H9 (cell line): ENCODE measurements around the gene DTD1. TPM values are rescaled to one million over a fixed set of nuclear protein-coding genes. Genes with fewer than 3 reads are reported as not detected.

ENCODE experiments used
- DNase-seq: peaks from one replicate; pipeline ENCODE4 v3.0.0-alpha.2; 2017
- H2AFZ ChIP-seq: one replicate; pipeline ENCODE4 v1.6.1; 2013; ENCODE audit warnings: mild to moderate bottlenecking, low read length, control low read depth, moderate library complexity
- H2AK5ac ChIP-seq: 2 replicates; pipeline ENCODE4 v1.6.1; 2013; ENCODE audit warnings: low read length, control low read depth, mixed read lengths; ENCODE audit not compliant: insufficient read length
- H2BK120ac ChIP-seq: one replicate; pipeline ENCODE4 v1.6.1; 2013; ENCODE audit warnings: low read depth, mild to moderate bottlenecking, low read length, control low read depth, inconsistent platforms; ENCODE audit not compliant: poor library complexity, severe bottlenecking
- H2BK12ac ChIP-seq: 2 replicates; pipeline ENCODE4 v1.6.1; 2013; ENCODE audit warnings: low read length, control low read depth, mixed read lengths, low read depth; ENCODE audit not compliant: insufficient read length
- H2BK15ac ChIP-seq: 2 replicates; pipeline ENCODE4 v1.6.1; 2013; ENCODE audit warnings: low read depth, low read length, control low read depth
- H2BK20ac ChIP-seq: one replicate; pipeline ENCODE4 v1.6.1; 2013; ENCODE audit warnings: low read depth, mild to moderate bottlenecking, low read length, control low read depth, inconsistent platforms; ENCODE audit not compliant: poor library complexity, severe bottlenecking
- H2BK5ac ChIP-seq: 2 replicates; pipeline ENCODE4 v1.6.1; 2013; ENCODE audit warnings: low read length, control low read depth, mixed read lengths; ENCODE audit not compliant: insufficient read length
- H3K14ac ChIP-seq: 2 replicates; pipeline ENCODE4 v1.6.1; 2013; ENCODE audit warnings: low read length, control low read depth; ENCODE audit not compliant: insufficient read depth
- H3K18ac ChIP-seq: 2 replicates; pipeline ENCODE4 v1.6.1; 2013; ENCODE audit warnings: low read depth, mild to moderate bottlenecking, mixed read lengths, low read length, control low read depth; ENCODE audit not compliant: insufficient read length
- H3K23ac ChIP-seq: 2 replicates; pipeline ENCODE4 v1.6.1; 2013; ENCODE audit warnings: low read length, control low read depth, mixed read lengths, low read depth; ENCODE audit not compliant: insufficient read length
- H3K23me2 ChIP-seq: 2 replicates; pipeline ENCODE4 v1.6.1; 2013; ENCODE audit warnings: low read depth, mild to moderate bottlenecking, mixed read lengths, low read length, control low read depth; ENCODE audit not compliant: insufficient read length, poor library complexity, severe bottlenecking
- H3K27ac ChIP-seq: 2 replicates; pipeline ENCODE4 v1.5.1; 2013; ENCODE audit warnings: low read length, control low read depth, mixed read lengths, low read depth; ENCODE audit not compliant: insufficient read length
- H3K27me3 ChIP-seq: 2 replicates; pipeline ENCODE4 v1.6.1; 2013; ENCODE audit warnings: low read length, control low read depth, inconsistent platforms; ENCODE audit not compliant: insufficient read depth
- H3K4ac ChIP-seq: 2 replicates; pipeline ENCODE4 v1.6.1; 2013; ENCODE audit warnings: low read depth, mild to moderate bottlenecking, control low read depth, inconsistent platforms, low read length, moderate library complexity
- H3K4me1 ChIP-seq: 2 replicates; pipeline ENCODE4 v1.6.1; 2013; ENCODE audit warnings: low read length, control low read depth, inconsistent platforms; ENCODE audit not compliant: insufficient read depth
- H3K4me2 ChIP-seq: 2 replicates; pipeline ENCODE4 v1.6.1; 2013; ENCODE audit warnings: low read length, control low read depth, mixed read lengths; ENCODE audit not compliant: insufficient read length, insufficient read depth
- H3K56ac ChIP-seq: 2 replicates; pipeline ENCODE4 v1.6.1; 2013; ENCODE audit warnings: low read depth, mild to moderate bottlenecking, mixed read lengths, low read length, control low read depth; ENCODE audit not compliant: insufficient read length
- H3K79me1 ChIP-seq: 2 replicates; pipeline ENCODE4 v1.6.1; 2013; ENCODE audit warnings: low read depth, mild to moderate bottlenecking, moderate library complexity, low read length, control low read depth, inconsistent platforms; ENCODE audit not compliant: insufficient read depth, poor library complexity, severe bottlenecking
- H3K79me2 ChIP-seq: 2 replicates; pipeline ENCODE4 v1.6.1; 2013; ENCODE audit warnings: low read length, control low read depth, inconsistent platforms; ENCODE audit not compliant: insufficient read depth
- H3K9ac ChIP-seq: 2 replicates; pipeline ENCODE4 v1.6.1; 2013; ENCODE audit warnings: low read length, control low read depth, mixed read lengths; ENCODE audit not compliant: insufficient read length; ENCODE audit errors: extremely low read depth
- H3K9me3 ChIP-seq: one replicate; pipeline ENCODE4 v1.6.1; 2013; ENCODE audit warnings: low read depth, low read length, inconsistent platforms; ENCODE audit not compliant: control insufficient read depth
- H3T11ph ChIP-seq: one replicate; pipeline ENCODE4 v1.6.1; 2013; ENCODE audit warnings: mild to moderate bottlenecking, low read length, control low read depth, inconsistent platforms
- H4K20me1 ChIP-seq: one replicate; pipeline ENCODE4 v1.6.1; 2013; ENCODE audit not compliant: control insufficient read depth, insufficient read length, insufficient read depth
- H4K5ac ChIP-seq: 2 replicates; pipeline ENCODE4 v1.6.1; 2013; ENCODE audit warnings: low read depth, mild to moderate bottlenecking, mixed read lengths, low read length, control low read depth; ENCODE audit not compliant: insufficient read length
- H4K8ac ChIP-seq: replicated peaks from 2 replicates; pipeline ENCODE4 v1.6.1; 2013; ENCODE audit warnings: low read length, control low read depth, mixed read lengths, low read depth; ENCODE audit not compliant: insufficient read length
- H4K91ac ChIP-seq: 2 replicates; pipeline ENCODE4 v1.6.1; 2013; ENCODE audit warnings: low read depth, mild to moderate bottlenecking, moderate library complexity, mixed read lengths, low read length, control low read depth; ENCODE audit not compliant: insufficient read length
- H3K27ac Mint-ChIP-seq, 3 experiments: 2 replicates in 2 of 3; 3 replicates in 1 of 3; pipeline ENCODE4 v1.8.0; 2020 to 2021; ENCODE audit warnings: mixed read lengths in 3 of 3, mild to moderate bottlenecking in 1 of 3, moderate library complexity in 1 of 3
- H3K27me3 Mint-ChIP-seq: 2 replicates; pipeline ENCODE4 v1.8.0; 2021; ENCODE audit warnings: low read depth, mild to moderate bottlenecking, moderate library complexity, mixed read lengths
- H3K36me3 Mint-ChIP-seq, 3 experiments: 2 replicates in 2 of 3; 3 replicates in 1 of 3; pipeline ENCODE4 v1.8.0; 2020 to 2021; ENCODE audit warnings: low read depth in 3 of 3, mixed read lengths in 3 of 3; ENCODE audit not compliant: insufficient read depth in 1 of 3
- H3K4me1 Mint-ChIP-seq, 2 experiments: 2 replicates each; pipeline ENCODE4 v1.8.0; 2020; ENCODE audit warnings: mixed read lengths in 2 of 2
- H3K4me3 Mint-ChIP-seq, 2 experiments: 2 replicates in 1 of 2; 3 replicates in 1 of 2; pipeline ENCODE4 v1.8.0; 2020 to 2021; ENCODE audit warnings: mild to moderate bottlenecking in 2 of 2, mixed read lengths in 2 of 2, moderate library complexity in 1 of 2
- H3K9me3 Mint-ChIP-seq, 2 experiments: 2 replicates in 1 of 2; 3 replicates in 1 of 2; pipeline ENCODE4 v1.8.0; 2020; ENCODE audit warnings: mild to moderate bottlenecking in 2 of 2, mixed read lengths in 2 of 2, moderate library complexity in 1 of 2
- WGBS: extraction: QIAGEN DNeasy Blood & Tissue Kit; methylation state at CpG from one replicate; pipeline ENCODE4 v1.1.7; 2013; ENCODE audit warnings: missing lambda C conversion rate, low lambda C conversion rate, mixed read lengths; ENCODE audit not compliant: insufficient read length; ENCODE audit errors: extremely low coverage; 5-methylcytosine and 5-hydroxymethylcytosine counted together
- total RNA-seq: library from RNA; stranded (reverse); gene quantifications from 2 replicates; pipeline ENCODE4 v1.2.1, GENCODE V29; 2021
- TF ChIP-seq, protein P1 (sequence below): fragments of 200-600 bp; sonication (generic); conservative IDR thresholded peaks from 3 replicates; pipeline ENCODE4 v1.8.0; 2021; ENCODE audit warnings: antibody characterized with exemption, mild to moderate bottlenecking

The DTD1 gene
- total RNA-seq, 1 experiment from 2014 or later = 62.0 TPM

DNA sequence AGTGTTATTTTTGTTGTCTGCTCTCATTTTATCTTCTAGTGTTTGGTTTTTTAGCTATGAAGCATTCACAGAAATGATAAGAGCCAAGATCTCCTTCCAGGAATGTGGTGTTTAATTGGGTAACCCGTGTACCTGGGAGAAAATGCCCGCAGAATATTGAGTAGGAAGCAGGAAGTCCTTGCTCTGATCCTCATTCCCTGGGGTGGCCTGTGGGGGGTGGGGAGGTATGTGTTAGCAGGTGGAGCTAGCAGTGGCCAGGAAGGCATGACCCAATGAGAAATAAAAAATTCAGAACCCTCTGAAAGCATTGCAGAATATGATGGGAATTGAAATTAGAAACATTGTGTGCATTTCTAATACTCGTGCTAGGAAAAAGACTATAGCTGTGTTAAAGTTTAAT is 100.8 kb downstream of the DTD1 start:
- H2BK12ac ChIP-seq = no peak overlapping the region
- H3K18ac ChIP-seq = no peak overlapping the region
- H2BK120ac ChIP-seq = no peak overlapping the region
- H4K8ac ChIP-seq = no peak overlapping the region
- Mint-ChIP-seq H3K4me1 (peaks cover 17% of the 10 kb centered on the region in 2 experiments), H3K9me3 (no peaks in the 10 kb centered on the region), H3K4me3 (no peak overlapping the region), H3K27me3 (no peaks in the 10 kb centered on the region), H3K36me3 (peaks cover 0 to 1% (median 0%) of the 10 kb centered on the region in 3 experiments; a peak in 1 of 7 replicates), H3K27ac (peak overlapping the region in 1 of 3 experiments; percentile 66; a peak in 1 of 7 replicates)
- no peak overlapping the region for H3K9ac ChIP-seq
- no peak for DNase-seq
- peaks cover under 1% of the 10 kb centered on the region; the same call in 1 of the 2 replicates for H3K4me1 ChIP-seq
- H2BK5ac ChIP-seq = no peak overlapping the region
- no peak overlapping the region for H4K91ac ChIP-seq
- H3K4ac ChIP-seq = no peak overlapping the region
- no CpG with 5 or more reads among the region's 3 CpGs for WGBS
- TF ChIP-seq, protein P1, sequence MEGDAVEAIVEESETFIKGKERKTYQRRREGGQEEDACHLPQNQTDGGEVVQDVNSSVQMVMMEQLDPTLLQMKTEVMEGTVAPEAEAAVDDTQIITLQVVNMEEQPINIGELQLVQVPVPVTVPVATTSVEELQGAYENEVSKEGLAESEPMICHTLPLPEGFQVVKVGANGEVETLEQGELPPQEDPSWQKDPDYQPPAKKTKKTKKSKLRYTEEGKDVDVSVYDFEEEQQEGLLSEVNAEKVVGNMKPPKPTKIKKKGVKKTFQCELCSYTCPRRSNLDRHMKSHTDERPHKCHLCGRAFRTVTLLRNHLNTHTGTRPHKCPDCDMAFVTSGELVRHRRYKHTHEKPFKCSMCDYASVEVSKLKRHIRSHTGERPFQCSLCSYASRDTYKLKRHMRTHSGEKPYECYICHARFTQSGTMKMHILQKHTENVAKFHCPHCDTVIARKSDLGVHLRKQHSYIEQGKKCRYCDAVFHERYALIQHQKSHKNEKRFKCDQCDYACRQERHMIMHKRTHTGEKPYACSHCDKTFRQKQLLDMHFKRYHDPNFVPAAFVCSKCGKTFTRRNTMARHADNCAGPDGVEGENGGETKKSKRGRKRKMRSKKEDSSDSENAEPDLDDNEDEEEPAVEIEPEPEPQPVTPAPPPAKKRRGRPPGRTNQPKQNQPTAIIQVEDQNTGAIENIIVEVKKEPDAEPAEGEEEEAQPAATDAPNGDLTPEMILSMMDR = no peak
- no peak overlapping the region for H3K23ac ChIP-seq
- H2AFZ ChIP-seq = no peak overlapping the region
- H3K79me2 ChIP-seq = no peaks in the 10 kb centered on the region
- no peak overlapping the region for H3K27ac ChIP-seq
- no peak overlapping the region for H3K4me2 ChIP-seq
- no peak overlapping the region for H2AK5ac ChIP-seq
- H3K14ac ChIP-seq = no peak overlapping the region
- no peak overlapping the region for H4K5ac ChIP-seq
- H3K79me1 ChIP-seq = no peaks in the 10 kb centered on the region
- no peak overlapping the region for H3T11ph ChIP-seq
- no peak overlapping the region for H3K56ac ChIP-seq
- H3K9me3 ChIP-seq = no peaks in the 10 kb centered on the region
- H3K23me2 ChIP-seq = no peaks in the 10 kb centered on the region
- H3K27me3 ChIP-seq = no peaks in the 10 kb centered on the region
- H4K20me1 ChIP-seq = no peaks in the 10 kb centered on the region
- no peak overlapping the region for H2BK20ac ChIP-seq
- no peak overlapping the region for H2BK15ac ChIP-seq
